ENCODE measurements around the gene SCGB1C2. TPM values are rescaled to one million over a fixed set of nuclear protein-coding genes. Genes with fewer than 3 reads are reported as not detected.
A peak's percentile ranks its signal among the peaks of the same experiment; 100 is the strongest.

SCGB1C2 gene
- total RNA-seq, 1 experiment from 2014 or later, result not detected

GRCh38 chr17:180381-181244 is 43.2 kb downstream of the SCGB1C2 start:
- ChIA-PET CTCF (interaction anchor here (0.5 to 1.5 kb wide), 6 partner anchors 57 to 818 kb away, joined by 3 to 4 read pairs (median 4); no protein-coding TSS in a partner anchor), POLR2A (no interaction called here)
- peak; percentile 15 for ATAC-seq

GRCh38 chr17:181245-182049 is 44.1 kb downstream of the SCGB1C2 start, which contains the start of gene DOC2B:
DOC2B (minus strand) TSS chr17:181650; CDS start chr17:181479, 171 bp downstream.
- H3K27ac Mint-ChIP-seq, result no peak within 1 kb of the TSS
- H3K27me3 Mint-ChIP-seq (ENCODE audit: low read depth), result peaks cover 52% of the 10 kb centered on the region
- H3K36me3 Mint-ChIP-seq, result no peaks in the 10 kb centered on the region
- H3K9me3 Mint-ChIP-seq, result no peaks in the 10 kb centered on the region
- POLR2A ChIA-PET, result no interaction called here
- TF ChIP-seq HMGXB4 (CRISPR knock-in tag; IDR thresholded peaks at IDR 0.05), result no peak
- no peak for TF ChIP-seq NFE2L1 (CRISPR knock-in tag; IDR thresholded peaks at IDR 0.05)
- peak; percentile 96 for TF ChIP-seq ZBTB43 (CRISPR knock-in tag; IDR thresholded peaks at IDR 0.05)
- DNase-seq (ENCODE audit: low spot score) (peak; percentile 54), ATAC-seq (peak; percentile 66)
- peak within 1 kb of the TSS; percentile 72 for H3K4me3 Mint-ChIP-seq
- peaks cover 12% of the 10 kb centered on the region for H3K4me1 Mint-ChIP-seq
- CTCF ChIA-PET, result interaction anchor here (1.2 to 1.4 kb wide), 4 partner anchors 8 to 204 kb away, joined by 3 to 4 read pairs (median 3); no protein-coding TSS in a partner anchor

More at GRCh38 chr17:180381-181244, 43.2 kb downstream of the SCGB1C2 start:
- no peaks in the 10 kb centered on the region for H3K9me3 Mint-ChIP-seq
- H3K36me3 Mint-ChIP-seq, result no peaks in the 10 kb centered on the region
- no peak for TF ChIP-seq NFE2L1 (CRISPR knock-in tag; IDR thresholded peaks at IDR 0.05)
- peak; percentile 88 for TF ChIP-seq ZNF423 (CRISPR knock-in tag; IDR thresholded peaks at IDR 0.05)
- TF ChIP-seq CTCF (IDR thresholded peaks at IDR 0.05), result no peak
- no peak for TF ChIP-seq MYBL2 (CRISPR knock-in tag; IDR thresholded peaks at IDR 0.05)
- TF ChIP-seq PREB (CRISPR knock-in tag; IDR thresholded peaks at IDR 0.05; ENCODE audit: borderline replicate concordance), result no peak
- TF ChIP-seq ATF6 (CRISPR knock-in tag; IDR thresholded peaks at IDR 0.05), result no peak
- no peak for TF ChIP-seq ZNF317 (CRISPR knock-in tag; IDR thresholded peaks at IDR 0.05; ENCODE audit: borderline replicate concordance, low read depth)
- TF ChIP-seq CDX4 (CRISPR knock-in tag; IDR thresholded peaks at IDR 0.05; ENCODE audit: borderline replicate concordance), result no peak
- TF ChIP-seq PRRX2 (CRISPR knock-in tag; IDR thresholded peaks at IDR 0.05), result no peak
- TF ChIP-seq SOX15 (CRISPR knock-in tag; IDR thresholded peaks at IDR 0.05), result no peak
- TF ChIP-seq FOXJ3 (CRISPR knock-in tag; IDR thresholded peaks at IDR 0.05; ENCODE audit: borderline replicate concordance), result no peak
- TF ChIP-seq TEAD4 (CRISPR knock-in tag; IDR thresholded peaks at IDR 0.05), result no peak
- TF ChIP-seq TP53 (CRISPR knock-in tag; IDR thresholded peaks at IDR 0.05), result peak; percentile 52; the same call in 1 of the 2 replicates
- peaks cover 52% of the 10 kb centered on the region for H3K27me3 Mint-ChIP-seq (ENCODE audit: low read depth)
- no peak overlapping the region for H3K27ac Mint-ChIP-seq
- H3K4me3 Mint-ChIP-seq, result no peak overlapping the region
- peaks cover 12% of the 10 kb centered on the region for H3K4me1 Mint-ChIP-seq
- DNase-seq (ENCODE audit: low spot score), result no peak

All from WTC11 (cell line).